Inferior parietal cortex (tissue), 1 donor: Measurements from ENCODE around the gene IL20RB.

Source experiments
- DNase-seq: peaks from one replicate; pipeline ENCODE4 v3.0.0-alpha.2; 2016; ENCODE audit errors: extremely low spot score

Gene IL20RB, protein sequence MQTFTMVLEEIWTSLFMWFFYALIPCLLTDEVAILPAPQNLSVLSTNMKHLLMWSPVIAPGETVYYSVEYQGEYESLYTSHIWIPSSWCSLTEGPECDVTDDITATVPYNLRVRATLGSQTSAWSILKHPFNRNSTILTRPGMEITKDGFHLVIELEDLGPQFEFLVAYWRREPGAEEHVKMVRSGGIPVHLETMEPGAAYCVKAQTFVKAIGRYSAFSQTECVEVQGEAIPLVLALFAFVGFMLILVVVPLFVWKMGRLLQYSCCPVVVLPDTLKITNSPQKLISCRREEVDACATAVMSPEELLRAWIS

DNA sequence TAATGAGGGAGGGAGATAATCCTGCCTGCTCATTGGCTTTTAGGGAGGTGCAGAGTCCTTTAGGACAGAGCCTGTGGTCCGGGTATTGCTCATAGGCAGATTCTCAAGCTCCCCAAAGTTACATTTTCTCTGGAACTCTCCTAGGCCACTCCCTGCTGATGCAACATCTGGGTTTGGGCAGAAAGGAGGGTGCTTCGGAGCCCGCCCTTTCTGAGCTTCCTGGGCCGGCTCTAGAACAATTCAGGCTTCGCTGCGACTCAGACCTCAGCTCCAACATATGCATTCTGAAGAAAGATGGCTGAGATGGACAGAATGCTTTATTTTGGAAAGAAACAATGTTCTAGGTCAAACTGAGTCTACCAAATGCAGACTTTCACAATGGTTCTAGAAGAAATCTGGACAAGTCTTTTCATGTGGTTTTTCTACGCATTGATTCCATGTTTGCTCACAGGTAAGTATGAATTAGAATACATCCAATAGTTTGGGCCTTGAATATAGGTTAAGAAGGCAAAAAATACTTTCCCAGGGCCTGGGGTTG lies at the start of gene IL20RB:
Gene IL20RB, plus strand, starts transcription at position 233 of the 538 bp plus-strand sequence. Its CDS starts 131 bp downstream, at position 364.
- no peak for DNase-seq

DNA sequence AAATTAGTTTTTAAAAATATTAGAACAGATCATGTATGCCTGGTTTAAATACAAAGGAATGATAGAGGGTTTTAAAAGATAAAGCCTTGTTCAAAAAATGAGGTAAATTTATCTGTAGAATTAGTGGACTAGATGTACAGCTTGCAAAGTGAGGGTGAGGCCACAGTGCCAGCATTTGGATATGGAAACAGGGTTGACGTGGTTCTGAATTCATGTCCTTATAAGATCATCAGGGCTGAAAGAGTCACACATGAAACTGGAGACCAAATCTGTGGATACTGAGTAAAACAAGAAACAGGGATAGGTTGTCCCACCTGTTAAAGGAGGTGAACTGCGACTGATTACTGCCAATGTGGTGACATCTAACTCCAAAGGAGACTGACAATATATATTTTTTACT lies 49.5 kb upstream of the IL20RB start:
- DNase-seq: no peak

DNA sequence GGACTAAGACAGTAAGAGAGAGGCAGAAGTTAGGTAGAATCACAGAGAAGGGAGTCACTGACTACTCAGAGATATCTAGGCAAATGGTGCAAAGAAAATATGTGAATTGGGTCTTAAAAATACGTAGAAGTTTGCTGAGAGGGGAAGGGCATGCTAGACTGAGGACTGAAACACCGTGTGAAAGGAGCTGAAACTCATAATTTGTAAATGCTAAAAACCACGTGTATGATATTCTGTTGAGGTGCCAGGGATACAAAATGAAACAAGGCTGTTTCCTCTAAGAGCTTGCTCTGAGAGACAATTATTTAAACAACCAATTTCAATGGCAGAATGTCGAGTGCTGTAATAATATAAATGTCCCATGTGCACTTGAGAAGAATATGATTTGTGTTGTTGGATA lies 48.6 kb upstream of the IL20RB start:
- no peak for DNase-seq

DNA sequence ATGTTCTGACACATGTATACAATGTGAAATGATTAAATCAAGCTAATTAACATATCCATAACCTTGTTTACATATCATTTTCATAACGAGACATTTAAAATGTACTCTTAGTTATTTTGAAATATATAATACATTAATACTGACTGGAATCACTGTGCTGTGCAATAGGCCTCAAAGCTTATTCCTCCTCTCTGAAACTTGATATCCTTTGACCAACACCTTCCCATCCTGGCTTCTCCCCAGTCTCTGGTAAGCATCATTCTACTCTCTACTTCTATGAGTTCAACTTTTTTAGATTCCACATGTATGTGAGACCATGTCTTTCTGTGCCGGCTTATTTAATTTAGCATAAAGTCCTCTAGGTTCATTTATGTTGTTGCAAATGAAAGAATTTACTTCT lies 47.1 kb upstream of the IL20RB start:
- DNase-seq: no peak

DNA sequence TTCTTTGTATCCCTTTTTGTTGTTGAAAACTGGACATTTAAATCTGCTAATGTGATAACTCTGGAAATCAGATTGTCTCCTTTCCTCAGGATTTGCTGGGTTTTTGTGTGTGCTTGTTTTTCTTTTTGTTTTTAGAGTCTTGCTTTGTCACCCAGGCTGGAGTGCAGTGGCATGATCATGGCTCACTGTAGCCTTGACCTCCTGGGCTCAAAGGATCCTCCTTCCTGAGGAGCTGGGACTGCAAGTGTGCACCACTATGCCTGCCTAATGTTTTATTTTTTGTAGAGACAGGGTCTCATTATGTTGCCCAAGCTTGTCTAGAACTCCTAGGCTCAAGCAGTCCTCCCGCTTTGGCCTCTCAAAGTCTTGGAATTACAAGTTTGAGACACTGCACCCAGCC lies 44.6 kb upstream of the IL20RB start:
- DNase-seq: no peak

DNA sequence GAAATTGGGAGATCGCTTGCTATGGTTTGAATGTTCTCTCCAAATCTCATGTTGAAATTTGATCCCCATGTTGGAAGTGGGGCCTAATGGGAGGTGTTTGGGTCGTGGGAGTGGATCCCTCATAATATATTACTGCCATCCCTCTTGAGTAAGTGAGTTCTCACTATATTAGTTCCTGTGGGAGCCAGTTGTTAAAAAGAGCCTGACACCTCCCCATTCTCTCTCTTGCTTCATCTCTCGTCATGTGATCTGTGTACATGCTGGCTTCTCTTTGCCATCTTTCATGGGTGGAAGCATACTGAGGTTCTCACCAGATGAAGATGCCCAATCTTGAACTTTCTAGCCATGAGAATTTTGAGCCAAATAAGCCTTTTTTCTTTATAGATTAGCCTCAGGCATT lies 43.0 kb upstream of the IL20RB start:
- DNase-seq: no peak

DNA sequence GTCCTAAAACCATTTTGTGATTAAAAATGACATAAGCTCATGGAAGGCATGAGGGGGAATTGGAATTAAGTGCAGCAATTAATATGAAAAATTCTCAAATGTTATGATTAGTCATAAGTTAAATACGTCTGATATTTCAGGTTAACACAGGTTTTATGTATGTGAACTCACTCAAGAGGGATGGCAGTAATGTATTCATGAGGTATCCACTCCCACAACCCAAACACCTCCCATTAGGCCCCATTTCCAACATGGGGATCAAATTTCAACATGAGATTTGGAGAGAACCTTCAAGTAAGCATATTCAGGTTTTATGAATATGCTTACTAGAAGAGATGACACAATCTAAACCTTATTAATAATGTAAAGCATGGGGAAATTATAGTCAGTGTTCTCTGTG lies 41.6 kb upstream of the IL20RB start:
- no peak for DNase-seq

DNA sequence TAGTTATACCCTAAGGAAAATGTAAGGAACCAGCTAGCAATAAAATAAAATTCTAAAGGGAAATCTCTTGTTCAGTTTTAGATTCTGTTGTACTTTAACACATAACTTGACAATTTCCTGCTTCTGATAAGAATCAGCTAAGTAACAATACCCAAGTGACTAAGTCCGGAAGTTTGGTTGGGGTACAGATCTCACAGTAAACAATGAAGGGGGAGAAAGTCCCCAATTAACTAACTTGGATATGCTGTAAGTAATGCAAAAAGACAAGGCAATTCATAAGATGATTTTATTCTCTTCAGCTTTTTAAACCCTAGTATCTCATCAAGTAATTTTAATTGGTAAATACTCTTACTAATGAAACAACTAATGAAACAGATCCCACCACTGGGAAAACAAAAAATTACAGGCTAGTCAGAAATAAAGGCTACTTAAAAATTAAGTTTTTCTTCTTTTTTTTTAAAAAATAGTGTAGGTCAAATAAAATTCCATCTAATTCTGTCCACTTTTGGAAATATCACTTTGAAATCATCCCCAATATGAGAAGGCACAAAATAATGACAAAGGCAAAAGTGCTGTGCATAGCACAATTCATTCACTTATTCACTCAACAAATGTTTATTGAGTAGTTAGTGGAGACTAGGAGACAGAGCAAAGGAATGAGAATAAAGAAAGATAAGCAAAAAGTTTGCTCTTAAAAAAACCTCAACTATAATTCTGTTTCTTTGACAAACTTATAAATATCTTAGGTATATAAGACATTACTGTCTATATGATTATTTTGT lies 37.8 kb upstream of the IL20RB start:
- DNase-seq: no peak

DNA sequence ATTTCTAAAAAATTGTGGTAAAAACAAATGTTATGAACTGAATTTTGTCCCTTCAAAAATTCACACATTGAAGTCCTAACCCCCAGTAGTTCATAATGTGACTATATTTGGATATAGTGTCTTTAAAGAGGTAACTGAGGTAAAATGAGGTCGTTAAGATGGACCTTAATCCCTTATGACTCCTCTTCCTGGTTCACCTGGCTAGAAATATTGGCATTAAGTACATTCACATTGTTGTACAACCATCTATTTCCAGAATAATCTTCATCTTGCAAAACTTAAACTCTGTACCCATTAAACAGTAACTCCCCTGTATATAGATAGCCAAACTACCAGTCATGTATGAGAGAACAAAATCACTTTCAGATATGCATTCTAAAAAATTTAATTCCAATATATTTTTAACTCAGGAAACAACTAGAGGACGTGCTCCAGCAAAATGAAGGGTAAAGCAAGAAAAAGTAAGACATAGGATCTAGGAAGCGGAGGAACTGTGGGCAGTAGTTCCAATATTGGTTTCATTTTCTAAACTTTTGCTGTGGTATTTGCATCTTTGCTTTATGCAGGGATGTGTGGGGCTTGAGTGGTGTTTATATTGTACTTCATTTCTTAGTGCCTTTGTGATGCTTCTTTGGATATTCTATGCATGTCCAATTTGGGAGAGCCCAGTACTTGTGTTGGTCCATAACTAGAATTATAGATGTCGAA lies 36.7 kb upstream of the IL20RB start:
- DNase-seq: no peak

DNA sequence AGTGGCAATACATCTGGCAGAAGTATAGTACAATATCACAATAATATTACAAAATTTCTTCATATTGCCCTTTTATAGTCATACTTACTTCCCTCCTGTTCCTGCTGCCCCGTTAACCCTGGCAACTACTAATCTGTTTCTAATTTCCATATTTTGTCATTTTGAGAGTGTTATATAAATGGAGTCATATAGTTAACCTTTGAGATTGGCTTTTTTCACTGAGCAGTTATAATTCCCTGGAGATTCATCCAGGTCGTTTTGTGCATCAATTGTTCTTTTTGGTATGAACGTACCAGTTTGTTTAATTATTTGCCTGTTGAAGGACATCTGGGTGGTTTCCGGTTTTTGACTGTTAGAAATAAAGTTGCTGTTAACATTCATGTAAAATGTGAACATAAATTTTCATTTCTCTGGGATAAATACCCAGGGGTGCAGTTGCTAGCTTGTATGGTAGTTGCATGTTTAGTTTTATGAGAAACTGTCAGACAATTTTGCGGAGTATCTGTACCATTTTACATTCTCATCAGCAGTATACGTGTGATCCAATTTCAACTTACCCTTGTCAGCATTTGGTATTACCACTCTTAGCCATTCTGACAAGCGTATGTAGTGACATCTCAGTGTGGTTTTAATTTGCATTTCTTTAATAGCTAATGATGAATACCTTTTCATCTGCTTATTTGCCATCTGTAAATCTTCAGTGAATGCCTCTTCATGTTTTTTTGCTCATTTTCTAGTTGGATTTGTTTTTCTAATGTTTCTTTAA lies 32.2 kb upstream of the IL20RB start:
- no peak for DNase-seq

DNA sequence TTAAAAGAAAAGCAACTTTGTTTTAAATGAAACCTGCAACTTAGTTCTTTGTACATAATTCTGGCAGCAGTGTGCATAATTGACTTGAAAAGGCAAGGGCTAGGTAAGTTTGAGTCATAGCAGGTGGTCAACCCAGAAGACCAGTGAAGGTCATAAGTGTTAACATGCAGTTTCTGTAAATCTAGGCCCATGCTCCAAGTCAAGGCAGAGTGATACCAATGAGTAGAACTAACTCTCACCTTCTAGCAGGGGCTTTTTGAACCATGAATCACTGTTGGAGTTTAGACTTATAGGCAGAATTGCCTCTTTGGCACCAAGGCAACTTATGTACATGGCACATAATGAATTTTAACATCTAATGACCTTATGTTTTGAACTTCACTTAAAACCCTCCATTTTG lies 29.5 kb upstream of the IL20RB start:
- no peak for DNase-seq

DNA sequence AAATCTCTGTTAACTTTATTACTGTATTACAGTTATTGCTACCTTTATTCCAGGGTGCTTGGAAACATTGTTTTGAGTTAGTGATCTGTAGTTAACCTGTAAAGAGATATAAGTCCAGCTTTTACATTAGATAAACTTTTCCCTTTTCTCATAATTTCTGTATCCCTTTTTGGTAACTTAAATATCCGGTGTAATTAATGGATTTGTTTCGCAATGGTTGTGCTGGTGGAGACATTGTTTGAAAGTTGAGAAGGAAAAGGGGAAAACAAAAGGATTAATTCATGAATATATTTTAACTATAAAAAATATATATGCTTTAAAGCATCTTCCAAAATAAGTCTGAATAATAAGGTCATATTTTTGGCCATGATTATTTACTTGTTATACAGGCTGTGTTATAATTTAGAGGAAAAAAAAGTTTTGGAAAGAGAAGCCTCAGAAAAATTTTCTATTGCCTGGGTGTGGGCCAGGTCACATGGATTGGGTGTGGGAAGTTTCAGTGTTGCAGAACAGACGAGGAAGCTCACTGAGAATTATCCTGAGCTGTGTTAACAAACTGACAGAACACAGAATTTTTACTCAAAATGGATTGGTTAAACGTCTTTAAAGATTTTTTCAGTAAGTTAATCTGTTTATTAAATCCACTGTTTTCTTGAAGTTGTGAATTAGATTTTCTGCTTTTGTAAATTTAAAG lies 27.7 kb upstream of the IL20RB start:
- DNase-seq: peak; percentile 23

DNA sequence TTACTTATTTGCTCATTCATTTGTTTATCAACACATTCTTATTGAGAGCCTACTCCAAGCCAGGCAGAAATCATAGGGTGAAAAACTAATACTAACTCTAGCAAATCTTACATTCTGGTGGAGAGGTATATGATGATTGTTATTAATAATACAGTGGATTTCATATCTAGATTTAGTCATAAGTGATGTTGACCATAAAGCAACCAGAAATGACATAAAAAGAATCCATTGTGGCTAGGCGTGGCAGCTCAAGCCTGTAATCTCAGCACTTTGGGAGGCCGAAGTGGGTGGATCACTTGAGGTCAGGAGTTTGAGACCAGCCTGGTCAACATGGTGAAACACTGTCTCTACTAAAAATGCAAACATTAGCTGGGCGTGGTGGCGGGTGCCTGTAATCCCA lies 26.2 kb upstream of the IL20RB start:
- DNase-seq: no peak

DNA sequence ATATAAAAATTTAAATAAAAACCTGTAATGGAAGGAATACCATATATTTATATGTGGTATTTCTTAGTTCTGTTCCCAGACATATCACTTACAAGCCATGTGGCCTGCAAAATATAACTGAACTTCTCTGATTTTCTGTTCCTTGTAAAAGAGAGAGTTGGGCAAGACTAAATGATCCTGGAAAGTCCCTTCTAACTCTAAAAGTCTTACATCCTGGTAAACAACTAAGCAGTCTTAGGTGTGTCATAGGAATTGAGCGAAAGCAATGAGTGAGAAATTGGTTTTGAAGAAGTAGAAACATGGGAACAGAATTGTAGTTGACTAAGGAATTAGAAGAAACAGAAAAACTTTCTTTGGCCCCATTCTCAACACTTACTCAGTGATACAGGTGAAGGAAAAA lies 25.3 kb upstream of the IL20RB start:
- no peak for DNase-seq

DNA sequence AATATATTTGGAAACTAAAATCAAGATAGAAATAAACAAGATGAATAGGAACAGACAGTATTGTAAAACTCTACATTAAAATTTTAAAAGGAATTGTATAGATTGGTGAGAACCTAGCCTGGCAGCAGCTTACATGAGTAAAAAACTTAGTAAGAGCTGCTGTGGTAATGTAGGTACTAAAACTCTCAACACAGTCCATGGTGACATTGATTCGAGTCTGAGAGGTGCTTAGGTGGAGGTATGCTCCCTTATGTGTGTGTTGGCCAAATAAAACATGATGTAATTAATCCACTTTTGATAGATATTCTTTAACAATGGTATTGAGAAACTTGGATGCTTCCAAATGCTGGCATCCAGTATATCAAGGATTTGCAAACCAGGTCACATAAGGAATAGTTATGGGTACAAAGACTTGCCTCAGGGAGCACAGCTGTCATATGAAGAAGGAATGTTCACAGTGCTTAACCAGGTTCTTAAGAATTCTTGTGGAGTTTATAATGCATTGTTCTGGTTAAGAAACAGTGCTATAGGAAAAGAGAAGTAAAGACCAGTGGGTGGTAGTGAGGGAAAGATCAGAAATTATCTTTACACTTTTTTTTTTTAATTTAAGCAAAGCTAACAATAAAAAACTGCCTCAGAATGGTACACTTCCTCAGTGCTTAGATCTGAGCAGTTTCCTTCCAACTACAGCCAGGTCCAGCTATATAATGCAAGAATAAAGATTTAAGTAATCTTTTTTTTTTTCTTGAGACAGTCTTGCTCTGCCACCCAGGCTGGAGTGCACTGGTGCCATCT lies 24.6 kb upstream of the IL20RB start:
- no peak for DNase-seq

DNA sequence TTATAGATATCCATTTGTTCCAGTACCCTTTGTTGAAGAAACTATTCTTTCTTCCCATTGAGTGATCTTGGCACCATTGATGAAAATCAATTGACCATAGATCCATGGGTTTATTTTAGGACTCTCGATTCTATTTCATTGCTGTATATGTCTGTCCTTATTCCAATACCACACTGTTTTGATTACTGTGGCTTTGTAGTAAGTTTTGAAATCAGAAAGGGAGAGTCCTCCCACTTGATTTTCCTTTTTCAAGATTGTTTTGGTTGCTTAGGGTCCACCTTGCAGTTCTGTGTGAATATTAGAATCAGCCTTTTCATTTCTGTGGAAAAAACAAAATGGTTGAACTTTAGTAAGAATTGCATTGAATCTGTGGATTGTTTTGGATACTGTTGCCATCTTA lies 20.6 kb upstream of the IL20RB start:
- DNase-seq: no peak

DNA sequence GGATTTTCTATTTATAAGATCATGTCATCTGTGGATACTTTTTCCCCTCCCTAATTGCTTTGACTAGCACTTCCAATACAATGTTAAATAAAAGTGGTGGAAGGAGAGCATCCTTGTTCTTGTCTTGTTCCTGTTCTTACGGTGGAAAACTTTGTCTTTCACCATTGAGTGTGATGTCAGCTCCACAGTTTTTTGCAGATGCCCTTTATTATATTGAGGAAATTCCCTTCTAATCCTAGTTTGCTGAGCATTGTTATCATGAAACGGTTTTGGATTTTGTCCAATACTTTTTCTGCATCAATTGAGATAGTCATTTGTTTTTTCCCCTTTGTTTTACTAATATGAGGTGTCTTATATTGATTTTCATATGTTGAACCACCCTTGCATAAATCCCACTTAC lies 19.9 kb upstream of the IL20RB start:
- DNase-seq: no peak

DNA sequence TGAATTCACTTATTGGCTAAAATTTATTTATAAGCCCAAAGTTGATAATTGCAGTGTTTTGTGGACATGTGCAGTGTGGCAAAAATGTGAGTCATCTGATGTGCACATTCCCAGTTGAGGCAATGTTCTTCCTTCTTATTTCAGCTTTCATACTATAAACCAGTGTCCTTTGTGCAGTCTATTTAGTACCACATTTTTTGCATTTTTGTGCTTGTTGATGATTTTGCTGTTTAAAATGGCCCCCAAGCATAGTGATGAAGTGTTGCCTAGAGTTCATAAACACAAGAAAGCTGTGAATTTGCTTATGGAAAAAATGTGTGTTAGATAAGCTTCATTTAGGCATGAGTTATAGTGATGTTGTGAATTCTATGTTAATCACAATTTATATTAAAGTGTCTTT lies 19.4 kb upstream of the IL20RB start:
- no peak for DNase-seq

DNA sequence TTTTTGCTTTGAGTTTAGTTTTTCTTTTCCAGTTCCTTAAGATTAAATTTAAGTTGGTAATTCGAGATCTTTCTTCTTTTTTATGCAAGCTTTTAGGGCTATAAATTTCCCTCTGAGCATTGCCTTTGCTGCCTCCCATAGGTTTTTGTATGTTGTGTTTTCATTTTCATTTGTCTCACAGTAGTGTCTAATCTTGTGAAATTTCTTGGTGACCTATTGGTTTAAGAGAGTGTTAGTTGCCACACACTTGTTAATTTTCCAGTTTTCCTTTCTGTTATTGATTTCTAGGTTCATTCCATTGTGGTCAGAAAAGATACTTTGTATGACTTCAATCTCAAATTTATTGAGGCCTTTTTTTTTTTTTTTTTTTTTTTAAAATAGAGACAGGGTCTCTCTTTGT lies 18.3 kb upstream of the IL20RB start:
- DNase-seq: no peak

DNA sequence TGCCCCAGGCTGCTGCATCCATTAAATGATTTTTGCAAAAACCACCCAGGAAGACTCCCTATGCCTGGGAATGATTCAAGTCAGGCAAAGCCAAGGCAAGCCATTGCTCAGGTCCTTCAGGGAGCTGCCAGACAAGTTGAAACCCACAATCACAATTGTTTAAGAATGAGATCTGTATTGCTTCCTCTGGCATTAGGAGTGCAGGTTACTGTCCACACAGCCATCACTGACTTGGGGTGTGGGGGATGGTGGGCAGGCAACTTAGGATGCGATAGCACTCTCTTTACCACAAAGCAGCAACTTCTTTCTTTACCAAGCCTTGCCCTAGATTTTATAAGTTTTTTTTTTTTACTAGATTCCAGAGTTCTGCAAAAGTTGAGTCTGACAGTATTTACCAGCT lies 15.0 kb upstream of the IL20RB start:
- DNase-seq: no peak
